Ishikawa (cell line): ENCODE measurements around the gene EIPR1.

Experiments
- CEBPB ChIP-seq: IDR thresholded peaks from 2 replicates; pipeline ENCODE4 v1.6.1; 2012
- CREB1 ChIP-seq: IDR thresholded peaks from 2 replicates; pipeline ENCODE4 v1.6.1; 2012; ENCODE audit warnings: low read depth
- EGR1 ChIP-seq: IDR thresholded peaks from 2 replicates; pipeline ENCODE4 v1.6.1; 2012
- EP300 ChIP-seq: IDR thresholded peaks from 2 replicates; pipeline ENCODE4 v1.6.1; 2012; ENCODE audit warnings: borderline replicate concordance
- FOXM1 ChIP-seq: IDR thresholded peaks from 2 replicates; pipeline ENCODE4 v1.6.1; 2012; ENCODE audit warnings: low read depth, borderline replicate concordance
- MAX ChIP-seq: IDR thresholded peaks from 2 replicates; pipeline ENCODE4 v1.6.1; 2012
- NFIC ChIP-seq: IDR thresholded peaks from 2 replicates; pipeline ENCODE4 v1.6.1; 2012
- RAD21 ChIP-seq: IDR thresholded peaks from 2 replicates; pipeline ENCODE4 v1.6.1; 2012; ENCODE audit warnings: low read depth
- REST ChIP-seq: IDR thresholded peaks from 2 replicates; pipeline ENCODE4 v1.6.1; 2012; ENCODE audit warnings: low read depth, mild to moderate bottlenecking
- TAF1 ChIP-seq: IDR thresholded peaks from 2 replicates; pipeline ENCODE4 v1.6.1; 2012; ENCODE audit warnings: low read depth, mild to moderate bottlenecking
- TCF12 ChIP-seq: IDR thresholded peaks from 2 replicates; pipeline ENCODE4 v1.6.1; 2012; ENCODE audit warnings: low read depth
- TEAD4 ChIP-seq: IDR thresholded peaks from 2 replicates; pipeline ENCODE4 v1.6.1; 2012
- USF1 ChIP-seq: IDR thresholded peaks from 2 replicates; pipeline ENCODE4 v1.6.1; 2012
- YY1 ChIP-seq: IDR thresholded peaks from 2 replicates; pipeline ENCODE4 v1.6.1; 2012; ENCODE audit warnings: low read depth
- ZBTB7A ChIP-seq: IDR thresholded peaks from 2 replicates; pipeline ENCODE4 v1.6.1; 2012; ENCODE audit warnings: low read depth

The EIPR1 gene

GRCh38 chr2:3302751-3303582 lies 74.7 kb downstream of the EIPR1 start:
- TF ChIP-seq TEAD4 (no peak), USF1 (no peak), CEBPB (no peak), TCF12 (no peak), FOXM1 (no peak), EP300 (no peak), NFIC (no peak)

- no peak for TF ChIP-seq TEAD4
- TF ChIP-seq TCF12 = no peak
- no peak for TF ChIP-seq MAX
- no peak for TF ChIP-seq EP300
- TF ChIP-seq YY1 = no peak
- TF ChIP-seq RAD21 = no peak
- TF ChIP-seq REST = no peak
- TF ChIP-seq ZBTB7A = no peak
- no peak for TF ChIP-seq TAF1
- TF ChIP-seq CREB1 = no peak
- no peak for TF ChIP-seq FOXM1
- no peak for TF ChIP-seq NFIC
Measured at GRCh38 chr2:3302421-3302750, 75.2 kb downstream of the EIPR1 start.

GRCh38 chr2:3301001-3301400 lies 76.6 kb downstream of the EIPR1 start:
- TF ChIP-seq CREB1 (no peak), REST (no peak), RAD21 (no peak), NFIC (no peak), TCF12 (no peak), EGR1 (no peak), ZBTB7A (no peak), TAF1 (no peak), EP300 (no peak), TEAD4 (no peak), MAX (no peak), YY1 (no peak), USF1 (no peak), CEBPB (no peak), FOXM1 (no peak)

- TF ChIP-seq TEAD4 (no peak), CREB1 (no peak)
Measured at GRCh38 chr2:3300224-3300995, 77.2 kb downstream of the EIPR1 start.

GRCh38 chr2:3299703-3300102 lies 77.9 kb downstream of the EIPR1 start:
- no peak for TF ChIP-seq TEAD4
- no peak for TF ChIP-seq TCF12
- no peak for TF ChIP-seq USF1
- TF ChIP-seq RAD21 = no peak
- no peak for TF ChIP-seq YY1
- TF ChIP-seq CEBPB = no peak
- no peak for TF ChIP-seq MAX
- TF ChIP-seq REST = no peak
- no peak for TF ChIP-seq EGR1
- TF ChIP-seq FOXM1 = no peak
- no peak for TF ChIP-seq ZBTB7A
- TF ChIP-seq CREB1 = no peak
- TF ChIP-seq EP300 = no peak
- TF ChIP-seq NFIC = no peak
- TF ChIP-seq TAF1 = no peak
